Right lobe of liver (tissue), 4 donors: ENCODE data around the gene RTL5.

ENCODE experiments used
- POLR2A ChIP-seq: fragments of 450-650 bp; IDR thresholded peaks from one replicate; pipeline ENCODE4 v1.6.1; 2017; ENCODE audit warnings: antibody characterized with exemption, mild to moderate bottlenecking
- TF ChIP-seq, protein P1 (sequence below), 4 donors: fragments of 200-600 bp in 3 of 4; fragments of 450-650 bp in 1 of 4; IDR thresholded peaks; one replicate each; pipeline versions ENCODE4 v1.5.1 to v1.8.0; 2016 to 2022; ENCODE audit warnings: antibody characterized with exemption in 4 of 4, mild to moderate bottlenecking in 2 of 4
- donor health status: DM: no; HTN: no; CAD: no.
- donor health status: DM: no; HTN: no; CAD: no.
- donor health status: DM: no; HTN: yes; CAD: no.

DNA sequence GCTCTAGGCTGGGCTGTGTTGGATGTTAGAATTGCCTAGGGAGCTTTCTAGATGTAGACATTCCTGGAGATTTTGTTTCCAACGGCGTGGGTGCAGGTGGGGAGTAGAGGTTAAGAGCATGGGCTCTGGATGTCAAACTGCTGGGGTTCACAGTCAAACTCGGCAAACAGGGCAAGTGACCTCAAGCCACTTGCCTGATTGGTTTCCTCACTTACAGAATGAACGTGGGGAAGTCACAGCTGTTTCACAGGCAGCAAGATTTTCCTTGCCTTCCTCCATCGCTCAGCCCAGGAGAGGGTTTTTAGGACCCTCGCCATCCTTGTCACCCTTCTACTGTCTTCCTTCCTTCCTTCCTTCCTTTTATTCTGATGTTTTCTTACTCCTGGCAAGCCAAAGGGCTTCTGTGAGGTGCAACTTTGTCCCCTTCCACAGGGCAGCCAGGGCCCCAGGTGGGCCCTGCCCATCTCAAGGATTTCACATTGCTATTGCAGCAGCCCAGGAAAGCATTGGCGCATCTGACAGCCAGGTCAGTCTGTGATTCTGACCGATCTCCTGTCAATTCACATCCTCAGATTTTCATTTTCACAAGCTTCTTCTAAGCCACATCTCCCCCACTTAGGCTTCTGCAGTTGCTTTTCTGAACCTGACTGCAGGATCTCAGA, 7.0 kb downstream of the RTL5 start:
- no peak for TF ChIP-seq POLR2A
- TF ChIP-seq, protein P1, sequence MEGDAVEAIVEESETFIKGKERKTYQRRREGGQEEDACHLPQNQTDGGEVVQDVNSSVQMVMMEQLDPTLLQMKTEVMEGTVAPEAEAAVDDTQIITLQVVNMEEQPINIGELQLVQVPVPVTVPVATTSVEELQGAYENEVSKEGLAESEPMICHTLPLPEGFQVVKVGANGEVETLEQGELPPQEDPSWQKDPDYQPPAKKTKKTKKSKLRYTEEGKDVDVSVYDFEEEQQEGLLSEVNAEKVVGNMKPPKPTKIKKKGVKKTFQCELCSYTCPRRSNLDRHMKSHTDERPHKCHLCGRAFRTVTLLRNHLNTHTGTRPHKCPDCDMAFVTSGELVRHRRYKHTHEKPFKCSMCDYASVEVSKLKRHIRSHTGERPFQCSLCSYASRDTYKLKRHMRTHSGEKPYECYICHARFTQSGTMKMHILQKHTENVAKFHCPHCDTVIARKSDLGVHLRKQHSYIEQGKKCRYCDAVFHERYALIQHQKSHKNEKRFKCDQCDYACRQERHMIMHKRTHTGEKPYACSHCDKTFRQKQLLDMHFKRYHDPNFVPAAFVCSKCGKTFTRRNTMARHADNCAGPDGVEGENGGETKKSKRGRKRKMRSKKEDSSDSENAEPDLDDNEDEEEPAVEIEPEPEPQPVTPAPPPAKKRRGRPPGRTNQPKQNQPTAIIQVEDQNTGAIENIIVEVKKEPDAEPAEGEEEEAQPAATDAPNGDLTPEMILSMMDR (IDR thresholded peaks at IDR 0.05), result no peak
